ENCODE results near the gene WDR82. TPM values are rescaled to one million over a fixed set of nuclear protein-coding genes. Genes with fewer than 3 reads are reported as not detected.

Gene WDR82
- total and polyA plus RNA-seq, 2 experiments from 2014 or later, result 25.2 to 71.8 TPM

- ATAC-seq (peak; percentile 49), DNase-seq (ENCODE audit: low spot score) (peak; percentile 72)
- Histone ChIP-seq H3K4me1 (ENCODE audit: insufficient read depth) (peaks cover 33% of the 10 kb centered on the region), H2AFZ (no peak overlapping the region), H3F3A (replicated peaks; ENCODE audit: low read depth) (peaks cover 16% of the 10 kb centered on the region; the same call in 1 of the 2 replicates), H3K4me3 (peak overlapping the region; percentile 93), H3K79me2 (replicated peaks; ENCODE audit: insufficient read depth) (peaks cover 25% of the 10 kb centered on the region), H3K9me2 (ENCODE audit: insufficient read depth) (no peaks in the 10 kb centered on the region), H4K20me1 (replicated peaks; ENCODE audit: insufficient read depth) (0 out of 2 replicates have a peak, but pooled peaks cover 5% of the 10 kb centered on the region), H3K36me3 (ENCODE audit: insufficient read depth) (no peaks in the 10 kb centered on the region), H3K27ac (ENCODE audit: low read depth) (no peak overlapping the region), H3K27me3 (ENCODE audit: insufficient read depth) (no peaks in the 10 kb centered on the region), H3K4me2 (peak overlapping the region; percentile 99)
- peak overlapping the region; percentile 88; the same call in 1 of the 2 replicates for H3K27ac Mint-ChIP-seq
- peaks cover 51% of the 10 kb centered on the region for H3K4me1 Mint-ChIP-seq
- peaks cover 15% of the 10 kb centered on the region for H3K27me3 Mint-ChIP-seq (ENCODE audit: insufficient read depth, low read depth, poor library complexity)
- TF ChIP-seq POLR2AphosphoS5 (IDR thresholded peaks at IDR 0.05; ENCODE audit: low read depth), result no peak
- TF ChIP-seq CTCF (conservative IDR thresholded peaks at IDR 0.05; ENCODE audit: low read depth in 2 of 2), result no peak; a peak in 1 of 4 replicates
- TF ChIP-seq EZH2phosphoT487 (IDR thresholded peaks at IDR 0.05; ENCODE audit: unreplicated experiment), result no peak
- no peak for TF ChIP-seq ZNF114 (CRISPR knock-in tag; IDR thresholded peaks at IDR 0.05)
- no peak for TF ChIP-seq ZNF462 (CRISPR knock-in tag; IDR thresholded peaks at IDR 0.05)
- no peak for TF ChIP-seq NANOG (IDR thresholded peaks at IDR 0.05; ENCODE audit: borderline replicate concordance)
- H3K4me3 Mint-ChIP-seq, result peak overlapping the region; percentile 96
- peaks cover 15% of the 10 kb centered on the region for H3K36me3 Mint-ChIP-seq (ENCODE audit: low read depth)
- no peaks in the 10 kb centered on the region for H3K9me3 Mint-ChIP-seq
Observed at GRCh38 chr3:52237657-52238172, 40.7 kb downstream of the WDR82 start.

Measured in GM23338 (cell line).